GM20000 (cell line): ENCODE measurements around the gene ASB7.

Experiments
- DNase-seq: peaks from one replicate; pipeline ENCODE4 v3.0.0; 2012; ENCODE audit warnings: low spot score
- CTCF ChIP-seq: IDR thresholded peaks from 2 replicates; pipeline ENCODE4 v1.5.1; 2012; ENCODE audit warnings: mild to moderate bottlenecking, control low read depth; ENCODE audit errors: extremely low read depth, missing control alignments

The ASB7 gene

GRCh38 chr15:100648951-100649350 is 46.6 kb downstream of the ASB7 start:
- DNase-seq, result no peak
- TF ChIP-seq CTCF, result no peak

GRCh38 chr15:100650685-100651084 is 48.3 kb downstream of the ASB7 start:
- DNase-seq, result no peak
- TF ChIP-seq CTCF, result no peak

GRCh38 chr15:100651253-100651652 is 48.9 kb downstream of the ASB7 start:
- no peak for DNase-seq
- TF ChIP-seq CTCF, result no peak

GRCh38 chr15:100652116-100652515 is 49.7 kb downstream of the ASB7 start:
- no peak for TF ChIP-seq CTCF

GRCh38 chr15:100653608-100654007 is 51.2 kb downstream of the ASB7 start:
- no peak for DNase-seq
- TF ChIP-seq CTCF, result no peak

More at GRCh38 chr15:100652116-100652515, 49.7 kb downstream of the ASB7 start:
- no peak for DNase-seq

GRCh38 chr15:100658895-100659294 is 56.5 kb downstream of the ASB7 start:
- DNase-seq, result no peak
- TF ChIP-seq CTCF, result no peak

GRCh38 chr15:100661156-100661555 is 58.8 kb downstream of the ASB7 start:
- DNase-seq, result no peak
- TF ChIP-seq CTCF, result no peak
